Measurements from ENCODE around the gene MORN1. TPM values are rescaled to one million over a fixed set of nuclear protein-coding genes. Genes with fewer than 3 reads are reported as not detected.

Gene MORN1
- total RNA-seq, 4 donors from 2014 or later, result 2.8 to 9.6 (median 4.3) TPM

DNA sequence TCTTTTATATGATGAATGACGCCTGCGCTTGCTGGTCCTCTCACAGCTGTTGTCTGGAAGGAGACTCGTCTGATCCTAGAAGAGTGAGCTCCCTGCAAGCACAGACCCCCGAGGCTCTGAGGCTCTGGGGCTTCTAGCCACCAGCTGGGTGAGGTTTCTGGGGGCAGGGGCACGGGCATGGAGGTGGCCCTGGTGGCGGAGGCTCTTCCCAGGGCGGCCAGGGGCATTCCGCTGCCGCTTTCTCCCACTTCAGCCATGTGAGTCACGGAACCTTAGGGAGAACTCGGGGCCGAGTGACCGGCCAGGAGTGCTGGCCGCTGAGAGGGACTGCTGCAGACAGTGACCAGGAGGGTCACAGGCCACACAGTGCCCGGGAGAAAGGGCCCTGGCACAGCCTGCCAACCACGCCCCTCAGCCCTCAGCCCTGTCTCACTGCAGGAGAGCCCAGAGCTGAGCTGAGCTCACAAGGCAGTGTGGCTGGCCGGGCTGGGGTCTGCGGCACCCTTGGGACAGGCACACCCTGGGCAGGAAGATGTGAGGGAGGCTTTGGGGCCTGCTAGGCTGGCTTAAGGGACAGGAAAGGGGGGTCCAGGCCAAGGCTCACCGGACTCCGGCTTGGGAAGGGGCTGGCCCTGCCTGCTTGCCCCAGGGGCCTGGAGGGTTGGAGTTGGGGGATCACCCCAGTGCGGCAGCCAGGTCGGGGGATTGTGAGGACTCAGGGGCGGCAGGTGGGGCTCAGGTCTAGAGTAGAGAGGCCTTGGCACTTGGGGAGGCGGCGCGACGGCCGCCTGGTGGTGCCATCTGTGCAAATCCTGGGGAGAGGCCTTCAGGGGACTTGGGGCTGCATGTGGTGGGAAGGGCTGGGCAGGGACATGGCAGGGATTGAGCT lies 35.7 kb downstream of the MORN1 start:
- TF ChIP-seq, protein P1, sequence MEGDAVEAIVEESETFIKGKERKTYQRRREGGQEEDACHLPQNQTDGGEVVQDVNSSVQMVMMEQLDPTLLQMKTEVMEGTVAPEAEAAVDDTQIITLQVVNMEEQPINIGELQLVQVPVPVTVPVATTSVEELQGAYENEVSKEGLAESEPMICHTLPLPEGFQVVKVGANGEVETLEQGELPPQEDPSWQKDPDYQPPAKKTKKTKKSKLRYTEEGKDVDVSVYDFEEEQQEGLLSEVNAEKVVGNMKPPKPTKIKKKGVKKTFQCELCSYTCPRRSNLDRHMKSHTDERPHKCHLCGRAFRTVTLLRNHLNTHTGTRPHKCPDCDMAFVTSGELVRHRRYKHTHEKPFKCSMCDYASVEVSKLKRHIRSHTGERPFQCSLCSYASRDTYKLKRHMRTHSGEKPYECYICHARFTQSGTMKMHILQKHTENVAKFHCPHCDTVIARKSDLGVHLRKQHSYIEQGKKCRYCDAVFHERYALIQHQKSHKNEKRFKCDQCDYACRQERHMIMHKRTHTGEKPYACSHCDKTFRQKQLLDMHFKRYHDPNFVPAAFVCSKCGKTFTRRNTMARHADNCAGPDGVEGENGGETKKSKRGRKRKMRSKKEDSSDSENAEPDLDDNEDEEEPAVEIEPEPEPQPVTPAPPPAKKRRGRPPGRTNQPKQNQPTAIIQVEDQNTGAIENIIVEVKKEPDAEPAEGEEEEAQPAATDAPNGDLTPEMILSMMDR (IDR thresholded peaks at IDR 0.05; ENCODE audit: low read depth), result no peak

DNA sequence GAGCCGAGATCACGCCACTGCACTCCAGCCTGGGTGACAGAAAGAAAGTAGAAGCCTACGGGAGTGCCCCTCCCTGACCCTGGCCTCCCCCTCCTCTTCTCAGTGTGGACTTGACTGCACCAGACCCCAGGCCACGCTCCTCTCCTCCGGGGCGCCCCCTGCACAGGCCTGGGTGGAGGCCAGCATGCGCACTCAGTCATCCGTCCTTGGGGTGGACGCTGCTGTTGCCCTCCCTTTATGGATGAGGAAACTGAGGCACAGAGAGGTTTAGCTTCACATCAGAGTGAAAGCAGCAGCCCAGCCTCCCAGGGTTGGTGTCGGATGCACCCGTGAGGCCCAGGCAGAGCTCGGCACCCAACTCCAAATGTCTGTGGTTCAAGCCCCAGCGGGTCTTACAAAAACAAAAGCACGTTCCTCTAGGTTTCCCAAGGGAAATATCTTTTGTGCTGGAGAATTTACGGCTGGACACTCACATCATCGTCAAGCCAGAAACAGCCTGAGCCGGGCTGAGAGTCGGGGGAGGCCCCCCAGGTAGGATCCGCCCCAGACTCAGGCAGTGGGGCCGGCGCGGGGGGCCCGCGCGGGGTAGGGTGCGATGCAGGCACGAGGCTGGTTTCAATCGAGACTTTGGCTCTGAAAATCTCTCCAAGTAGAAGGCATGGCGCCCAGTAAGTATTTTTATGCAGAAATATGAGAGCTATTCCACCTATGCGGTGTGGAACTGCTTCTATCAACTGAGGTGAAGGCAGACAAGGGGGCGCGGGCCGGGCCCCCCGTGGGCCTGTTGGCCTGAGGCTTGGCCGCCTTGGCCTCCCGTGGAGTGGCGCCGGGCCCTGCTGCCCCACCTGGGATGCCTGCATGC lies 36.6 kb downstream of the MORN1 start:
- TF ChIP-seq, protein P1 (IDR thresholded peaks at IDR 0.05; ENCODE audit: low read depth), result no peak

DNA sequence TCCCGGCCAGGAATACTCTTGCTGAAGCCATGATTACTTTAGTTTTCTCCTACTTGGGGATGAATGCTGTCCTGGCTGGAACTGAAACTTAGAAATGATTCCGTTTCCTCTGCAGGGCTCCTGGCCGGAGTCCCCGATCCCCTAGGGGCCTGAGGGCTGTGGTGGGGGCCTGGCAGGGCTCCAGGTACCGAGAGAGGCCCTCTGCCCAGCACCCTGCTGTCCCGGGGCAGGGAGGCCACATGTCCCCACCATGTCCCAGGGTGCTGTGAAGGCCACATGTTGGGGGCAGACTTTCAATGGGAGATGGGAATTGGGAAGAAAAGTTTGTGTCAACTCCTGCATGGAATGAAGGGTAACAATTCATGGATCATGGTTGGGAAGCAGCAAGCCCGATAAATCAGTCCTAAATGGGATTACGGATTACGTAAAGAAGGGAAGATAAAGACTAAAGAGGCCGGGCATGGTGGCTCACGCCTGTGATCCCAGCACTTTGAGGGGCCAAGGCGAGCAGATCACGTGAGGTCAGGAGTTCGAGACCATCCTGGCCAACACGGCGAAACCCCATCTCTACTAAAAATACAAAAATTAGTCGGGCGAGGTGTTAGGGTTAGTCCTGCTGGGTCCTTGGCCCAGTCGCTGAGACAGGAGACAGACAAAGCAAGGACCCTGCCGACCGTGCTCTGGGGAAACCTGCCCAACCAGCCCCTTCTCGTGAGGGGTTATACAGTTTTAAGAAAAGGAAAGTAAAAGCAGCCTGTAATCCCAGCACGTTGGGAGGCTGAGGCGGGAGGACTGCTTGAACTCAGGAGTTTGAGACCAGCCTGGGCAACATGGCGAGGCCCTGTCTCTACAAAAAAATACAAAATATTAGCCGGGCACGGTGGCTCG lies 37.6 kb downstream of the MORN1 start:
- TF ChIP-seq, protein P1 (IDR thresholded peaks at IDR 0.05; ENCODE audit: low read depth), result no peak

DNA sequence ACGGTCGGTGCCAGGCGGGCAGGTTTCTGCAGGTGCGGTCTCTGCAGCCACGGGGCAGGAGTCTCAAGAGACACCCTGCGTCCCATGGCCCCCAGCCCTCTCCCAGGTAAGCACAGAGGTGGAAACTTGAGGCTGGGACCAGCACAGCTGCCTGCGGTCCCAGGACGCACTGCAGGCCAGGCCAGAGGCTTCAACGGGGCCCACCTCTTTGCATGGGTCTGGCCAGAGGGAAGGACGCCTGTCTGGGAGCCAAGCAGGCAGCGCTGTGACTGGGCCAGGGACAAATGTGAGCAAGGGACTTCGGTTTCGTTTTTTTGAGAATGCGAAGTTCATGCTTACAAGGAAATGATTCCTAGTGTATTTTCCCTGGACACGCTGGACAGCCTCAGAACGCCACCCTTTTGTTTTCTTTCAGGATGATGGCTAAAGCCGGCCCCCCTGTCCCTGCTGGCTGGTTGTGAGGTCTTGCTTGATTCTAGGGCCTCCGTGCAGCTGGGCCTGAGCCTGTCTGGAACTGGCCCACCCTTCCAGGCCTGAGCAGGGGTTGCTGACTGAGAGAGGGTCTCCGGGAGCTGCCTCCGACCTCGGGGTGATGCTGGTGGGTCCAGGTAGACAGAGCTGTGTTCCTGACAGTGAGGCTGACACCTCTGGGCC lies 38.3 kb downstream of the MORN1 start:
- TF ChIP-seq, protein P1 (IDR thresholded peaks at IDR 0.05; ENCODE audit: low read depth), result no peak

DNA sequence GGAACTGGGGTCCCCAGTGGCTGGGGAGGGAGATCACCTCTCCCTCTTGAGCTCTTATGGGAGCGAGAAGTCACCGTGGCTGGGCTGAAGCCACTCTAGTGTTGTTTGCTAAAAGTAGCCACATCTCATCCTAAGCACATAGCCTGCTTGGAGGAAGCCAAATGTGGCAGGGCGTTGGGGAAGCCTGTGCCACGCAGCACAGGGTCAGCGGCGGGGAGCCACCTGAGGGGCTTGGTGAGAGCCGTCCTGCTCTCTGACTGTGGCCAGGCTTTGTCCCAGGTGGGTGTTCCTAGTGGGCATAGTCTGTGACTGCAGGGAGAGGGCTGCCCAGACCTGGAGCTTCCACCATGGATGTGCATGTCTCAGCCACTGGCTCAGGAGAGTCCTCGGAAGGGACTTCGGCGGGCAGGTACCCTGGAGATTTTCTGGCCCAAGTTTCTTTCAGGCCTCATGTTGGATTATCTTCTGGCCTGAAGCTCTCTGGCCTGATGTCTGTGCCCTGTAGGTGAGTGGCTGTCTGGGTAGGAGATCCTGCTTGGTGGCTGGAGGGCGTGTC lies 38.9 kb downstream of the MORN1 start:
- TF ChIP-seq, protein P1 (IDR thresholded peaks at IDR 0.05; ENCODE audit: low read depth), result no peak

DNA sequence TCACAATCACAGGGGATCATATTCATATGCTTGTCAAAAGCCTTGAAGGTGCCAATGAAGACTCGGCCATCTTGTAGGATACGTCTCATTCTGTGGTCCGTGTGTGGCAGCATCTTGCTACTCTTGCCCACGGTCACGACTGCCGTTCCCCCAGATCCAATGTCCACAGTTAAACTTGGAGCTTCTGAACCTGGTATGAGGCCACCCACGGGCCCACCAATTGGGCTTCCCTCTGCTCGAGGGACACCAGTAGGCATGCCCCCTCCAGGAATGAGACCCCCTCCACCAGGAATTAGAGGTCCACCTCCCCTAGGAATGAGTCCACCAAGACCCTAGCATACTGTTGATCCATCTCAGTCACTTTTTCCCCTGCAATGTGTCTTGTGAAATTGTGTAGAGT lies 39.6 kb downstream of the MORN1 start:
- TF ChIP-seq, protein P1 (IDR thresholded peaks at IDR 0.05; ENCODE audit: low read depth), result no peak

Measured in subcutaneous adipose tissue (tissue), 4 donors.